ENCODE results near the gene ITSN1.
"Not testable (repeated sequence)": the region's sequence is repeated elsewhere in the genome, so short reads cannot be mapped to it uniquely, and the experiment has no call there.

The ITSN1 gene

DNA sequence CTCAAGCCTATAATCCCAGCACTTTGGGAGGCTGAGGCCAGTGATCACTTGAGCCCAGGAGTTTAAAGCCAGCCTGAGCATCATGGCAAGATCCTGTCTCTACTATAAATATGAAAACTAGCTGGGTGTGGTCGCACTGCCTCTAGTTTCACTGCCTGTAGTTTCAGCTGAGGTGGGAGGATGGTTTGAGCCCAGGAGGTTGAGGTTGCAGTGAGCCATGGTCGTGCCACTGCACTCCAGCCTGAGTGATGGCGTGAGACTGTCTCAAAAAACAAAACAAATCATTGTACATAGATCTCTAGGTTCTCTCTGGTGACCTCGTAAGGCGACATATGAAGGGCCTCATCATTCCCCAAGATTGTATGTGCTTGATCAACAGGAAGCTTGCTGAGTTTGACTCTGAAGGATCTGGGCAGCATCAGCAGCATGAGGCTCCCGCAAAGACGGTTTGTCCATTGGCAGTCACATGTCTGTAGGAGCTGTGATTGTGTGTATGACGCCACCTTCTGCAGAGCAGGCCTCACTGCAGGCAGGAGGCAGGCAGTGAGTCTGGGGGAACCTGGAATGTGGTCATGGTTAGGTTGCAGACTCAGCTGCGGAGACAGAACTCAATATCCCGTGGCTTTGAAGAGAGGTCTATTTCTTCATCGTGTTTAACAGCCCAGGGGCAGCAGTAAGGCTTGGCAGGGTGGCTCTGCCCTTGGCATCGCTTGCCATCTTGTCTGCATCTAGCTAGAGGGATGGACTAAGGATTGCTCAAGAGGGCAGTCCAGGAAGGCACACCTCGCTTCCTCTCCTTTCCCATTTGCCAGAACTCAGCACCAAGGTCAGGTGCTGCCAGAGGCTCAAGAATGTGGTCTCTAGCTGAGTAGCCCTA, 259.3 kb downstream of the ITSN1 start:
- peak; percentile 24 for DNase-seq

DNA sequence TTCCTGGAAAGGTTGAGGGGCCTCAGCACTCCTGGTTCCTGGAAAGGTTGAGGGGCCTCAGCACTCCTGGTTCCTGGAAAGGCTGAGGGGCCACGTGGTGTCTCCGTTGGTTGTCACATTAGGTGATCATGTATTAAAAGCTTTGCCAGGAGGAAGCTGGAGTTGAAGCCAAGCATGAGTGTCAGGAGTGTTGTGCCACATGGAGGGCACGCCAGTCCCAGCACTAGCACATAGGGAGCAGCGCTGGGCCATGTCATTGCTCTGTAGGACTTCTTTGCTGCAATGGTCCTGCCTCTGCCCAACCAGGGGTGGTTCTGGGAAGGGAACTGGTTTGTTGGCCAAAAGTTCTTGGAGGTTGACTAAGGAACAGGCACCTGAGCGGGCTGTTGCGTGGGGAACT, 260.0 kb downstream of the ITSN1 start:
- no peak for DNase-seq

DNA sequence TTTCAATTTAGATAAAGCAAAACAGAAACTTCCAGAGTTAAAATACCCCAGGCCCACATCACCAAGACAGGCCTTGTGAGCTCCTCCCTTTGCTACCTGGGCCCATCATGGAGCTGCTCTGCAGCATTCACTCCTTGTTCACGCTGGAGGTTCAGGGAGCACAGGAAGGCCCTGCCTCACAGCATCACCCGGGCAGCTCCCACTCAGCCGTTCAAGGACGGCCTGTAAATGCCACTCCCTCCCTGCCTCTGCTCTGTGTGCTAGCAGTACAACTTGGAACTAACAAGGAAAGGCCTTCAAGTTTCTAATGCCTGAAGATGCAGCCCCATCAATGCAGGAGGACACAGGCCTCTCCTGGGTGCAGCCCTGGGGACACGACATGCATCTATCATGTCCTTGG, 261.7 kb downstream of the ITSN1 start:
- DNase-seq, result no peak

DNA sequence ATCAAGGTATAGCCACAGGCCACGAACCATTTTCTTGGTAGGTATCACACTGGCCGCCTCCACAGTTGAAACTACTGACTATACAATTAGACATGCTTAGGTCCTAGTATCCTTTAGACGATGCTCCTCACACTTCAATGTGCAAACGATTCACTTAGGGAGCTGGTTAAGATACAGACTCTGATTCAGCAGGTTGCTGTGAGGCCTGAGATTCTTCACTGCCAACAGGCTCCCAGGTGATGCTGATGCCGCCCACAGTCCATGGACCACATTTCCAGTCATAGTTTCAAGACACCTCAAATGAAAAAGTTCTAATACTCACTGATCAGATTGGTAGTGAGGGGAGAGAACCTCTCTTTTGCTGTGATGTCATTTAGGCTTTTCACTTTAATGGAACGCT, 266.5 kb downstream of the ITSN1 start:
- DNase-seq, result no peak

DNA sequence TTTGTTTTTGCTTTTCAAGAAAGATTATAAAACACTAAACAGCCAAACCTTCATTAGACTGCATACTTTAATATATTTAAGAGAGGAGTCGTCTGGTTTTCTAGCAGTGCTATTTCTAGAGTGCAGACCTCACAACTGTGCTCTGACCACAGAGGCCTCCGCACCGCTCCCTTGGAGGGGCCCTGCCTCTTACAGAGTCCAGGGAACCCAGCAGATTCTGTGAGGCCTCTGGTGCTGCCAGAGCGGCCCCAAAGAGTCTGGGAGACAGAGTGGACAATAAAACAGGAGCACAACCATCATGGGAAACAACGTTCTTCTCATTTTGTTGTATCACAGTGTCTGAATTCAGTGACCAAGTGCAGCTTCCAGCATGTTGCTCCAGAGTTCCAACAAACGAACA, 267.5 kb downstream of the ITSN1 start:
- no peak for DNase-seq

DNA sequence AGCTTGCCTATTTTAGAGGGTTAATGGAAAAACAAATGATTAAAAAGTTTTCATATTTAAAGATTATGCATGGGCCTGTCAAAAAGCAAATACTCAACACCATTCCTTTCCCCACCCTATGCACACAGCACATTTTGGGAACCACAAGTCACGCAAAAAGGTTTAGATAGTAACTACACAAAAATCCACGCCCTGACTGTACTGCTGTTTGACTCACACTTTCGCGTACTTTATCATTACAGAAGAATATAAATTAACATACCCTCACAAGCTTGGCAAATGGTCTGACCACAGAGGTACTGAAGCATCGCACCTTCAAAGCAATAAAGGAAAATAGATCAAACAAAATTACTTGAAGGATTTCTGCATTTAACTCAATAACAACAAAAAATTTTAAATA, 271.9 kb downstream of the ITSN1 start:
- no peak for DNase-seq

DNA sequence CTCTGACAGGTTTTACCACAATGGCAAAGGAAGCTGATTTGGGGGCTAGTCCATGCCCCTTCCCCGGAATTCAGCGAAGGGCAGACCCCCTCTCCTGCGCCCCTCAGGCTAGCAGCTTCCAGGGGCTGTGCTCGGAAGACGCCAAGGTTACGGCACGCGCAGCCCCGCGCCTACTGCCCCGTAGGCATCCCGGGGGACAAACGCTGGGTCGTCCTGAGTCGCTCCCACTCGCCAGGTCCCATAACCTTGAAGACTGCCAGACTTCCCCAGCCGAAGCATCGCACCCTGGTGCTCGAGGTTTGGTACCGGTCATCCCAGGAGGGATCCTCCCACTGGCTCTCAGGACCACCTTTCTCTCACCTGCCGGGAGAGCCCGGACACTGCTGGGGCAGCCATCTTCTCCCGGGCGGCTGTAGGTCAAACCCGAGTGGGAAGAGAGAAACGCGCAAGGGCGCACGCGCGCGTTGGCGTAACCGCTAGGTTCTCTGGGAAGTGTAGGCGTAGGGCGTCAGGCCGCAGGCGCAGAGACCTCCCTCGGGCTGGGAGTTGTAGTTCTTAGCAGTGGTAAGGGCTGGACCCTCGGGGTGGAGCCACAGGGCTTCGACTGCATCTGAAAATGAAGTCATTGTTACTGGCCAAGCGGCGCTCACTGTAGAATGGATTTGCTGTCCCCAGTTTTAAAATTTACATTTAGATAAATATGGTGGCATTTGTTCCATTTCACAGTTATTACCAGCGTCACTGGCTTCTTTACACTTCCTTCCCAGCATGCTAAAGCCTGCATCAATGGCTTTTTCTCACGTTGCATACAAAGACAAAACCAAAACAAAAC, 273.3 kb downstream of the ITSN1 start, which contains the start of gene ATP5PO:
ATP5PO (minus strand) TSS at position 437 of the 832 bp plus-strand sequence; CDS start at position 396, 41 bp downstream.
- DNase-seq, result peak; percentile 98

DNA sequence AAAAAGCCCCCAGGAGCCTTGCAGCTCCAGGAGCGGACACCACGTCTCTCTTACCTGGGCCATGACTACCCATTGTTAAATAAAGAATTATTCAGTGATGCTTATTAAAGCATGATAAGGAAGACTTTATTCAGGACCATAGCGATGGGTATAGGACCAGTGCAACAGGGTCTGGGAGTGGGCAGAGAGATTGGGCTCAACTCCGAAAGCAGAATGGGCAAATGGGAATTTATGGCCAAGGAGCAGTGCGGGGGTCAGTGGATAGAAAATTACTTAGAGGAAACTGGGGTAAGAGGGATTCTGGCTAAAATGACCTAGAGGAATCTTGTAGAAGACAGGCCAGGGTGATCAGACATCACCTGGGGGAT, 273.9 kb downstream of the ITSN1 start:
- no peak for DNase-seq

DNA sequence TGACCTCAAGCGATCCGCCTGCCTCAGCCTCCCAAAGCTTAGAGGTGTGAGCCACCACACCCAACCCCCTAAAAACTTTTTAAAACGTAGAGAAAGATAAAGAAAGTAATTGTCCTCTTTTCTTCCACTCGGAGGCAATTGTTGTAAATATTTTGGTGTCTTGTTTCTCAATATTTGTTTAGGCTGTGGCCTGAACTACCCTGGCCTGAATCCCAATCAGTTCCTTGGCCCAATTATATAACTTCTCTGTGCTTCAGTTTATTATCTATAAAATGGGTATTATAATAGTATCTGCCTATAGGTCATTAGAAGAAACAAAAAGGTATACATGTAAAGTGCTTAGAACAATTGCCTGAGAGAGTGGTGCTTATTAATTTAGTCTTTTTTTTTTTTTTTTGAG, 275.1 kb downstream of the ITSN1 start:
- no peak for DNase-seq

DNA sequence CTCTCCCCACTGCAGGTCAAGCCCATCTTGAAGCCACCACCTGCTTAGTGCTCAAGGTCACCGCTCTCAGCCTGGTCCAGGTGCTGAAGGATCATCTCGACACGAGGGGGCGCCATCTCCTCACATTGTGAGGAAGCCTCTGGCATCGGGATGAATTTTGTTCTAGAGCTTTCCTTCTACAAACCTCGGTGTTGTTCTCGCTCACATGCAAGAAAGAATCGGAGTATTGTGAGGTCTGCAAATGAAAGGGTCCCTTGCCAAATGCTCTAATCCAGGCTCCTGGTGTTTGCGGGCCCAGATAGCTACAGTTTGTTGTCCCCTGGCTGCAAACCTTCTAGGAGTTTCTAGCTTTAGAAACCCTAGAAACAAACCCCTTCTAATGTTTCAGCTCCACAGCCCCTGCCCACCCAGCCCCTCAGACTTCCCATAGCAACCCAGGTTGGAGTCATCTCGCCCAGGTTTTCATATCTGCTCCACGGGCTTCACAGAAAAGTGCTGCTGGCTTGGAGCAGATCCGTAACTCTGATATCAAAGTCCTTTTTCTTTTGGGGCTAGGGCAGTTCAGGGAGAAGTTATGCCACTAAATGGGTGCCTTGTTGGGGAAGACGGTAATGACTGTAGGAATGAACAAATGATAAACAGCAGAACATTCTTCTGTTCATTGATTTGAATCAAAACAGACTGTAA, 281.9 kb downstream of the ITSN1 start:
- peak; percentile 91 for DNase-seq

DNA sequence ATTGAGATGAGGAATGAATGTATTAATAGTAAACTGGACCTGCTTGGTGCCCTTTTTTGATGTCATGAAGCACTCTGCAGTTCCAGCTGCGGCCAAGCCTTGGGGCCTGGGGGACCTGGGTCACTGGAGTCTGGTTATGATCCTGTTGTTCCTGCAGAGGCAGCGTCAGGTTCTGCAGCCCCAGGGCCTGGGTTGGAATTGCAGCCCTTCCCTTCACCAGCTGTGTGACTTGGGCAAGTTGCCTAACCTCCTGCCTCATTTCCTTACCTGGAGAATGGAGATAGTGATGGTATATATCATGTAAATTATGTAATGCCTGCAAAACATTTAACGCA, 282.4 kb downstream of the ITSN1 start:
- DNase-seq, result no peak

DNA sequence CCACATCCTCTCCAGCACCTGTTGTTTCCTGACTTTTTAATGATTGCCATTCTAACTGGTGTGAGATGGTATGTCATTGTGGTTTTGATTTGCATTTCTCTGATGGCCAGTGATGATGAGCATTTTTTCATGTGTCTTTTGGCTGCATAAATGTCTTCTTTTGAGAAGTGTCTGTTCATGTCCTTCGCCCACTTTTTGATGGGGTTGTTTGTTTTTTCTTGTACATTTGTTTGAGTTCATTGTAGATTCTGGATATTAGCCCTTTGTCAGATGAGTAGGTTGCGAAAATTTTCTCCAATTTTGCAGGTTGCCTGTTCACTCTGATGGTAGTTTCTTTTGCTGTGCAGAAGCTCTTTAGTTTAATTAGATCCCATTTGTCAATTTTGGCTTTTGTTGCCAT, 283.9 kb downstream of the ITSN1 start:
- DNase-seq, result not testable (repeated sequence)

DNA sequence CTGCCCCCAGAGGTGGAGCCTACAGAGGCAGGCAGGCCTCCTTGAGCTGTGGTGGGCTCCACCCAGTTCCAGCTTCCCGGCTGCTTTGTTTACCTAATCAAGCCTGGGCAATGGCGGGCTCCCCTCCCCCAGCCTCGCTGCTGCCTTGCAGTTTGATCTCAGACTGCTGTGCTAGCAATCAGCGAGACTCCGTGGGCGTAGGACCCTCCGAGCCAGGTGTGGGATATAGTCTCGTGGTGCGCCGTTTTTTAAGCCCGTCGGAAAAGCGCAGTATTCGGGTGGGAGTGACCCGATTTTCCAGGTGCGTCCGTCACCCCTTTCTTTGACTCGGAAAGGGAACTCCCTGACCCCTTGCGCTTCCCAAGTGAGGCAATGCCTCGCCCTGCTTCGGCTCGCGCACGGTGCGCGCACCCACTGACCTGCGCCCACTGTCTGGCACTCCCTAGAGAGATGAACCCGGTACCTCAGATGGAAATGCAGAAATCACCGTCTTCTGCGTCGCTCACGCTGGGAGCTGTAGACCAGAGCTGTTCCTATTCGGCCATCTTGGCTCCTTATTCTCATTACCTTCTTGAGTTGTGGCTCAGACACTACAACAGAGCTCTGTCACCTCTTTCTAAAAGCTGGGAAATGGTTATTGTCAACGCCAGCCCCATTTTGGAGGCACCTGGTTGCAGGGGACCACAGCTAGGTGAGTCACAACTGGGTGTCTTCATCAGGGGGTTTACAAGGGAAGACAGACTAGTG, 288.9 kb downstream of the ITSN1 start:
- DNase-seq, result not testable (repeated sequence)

DNA sequence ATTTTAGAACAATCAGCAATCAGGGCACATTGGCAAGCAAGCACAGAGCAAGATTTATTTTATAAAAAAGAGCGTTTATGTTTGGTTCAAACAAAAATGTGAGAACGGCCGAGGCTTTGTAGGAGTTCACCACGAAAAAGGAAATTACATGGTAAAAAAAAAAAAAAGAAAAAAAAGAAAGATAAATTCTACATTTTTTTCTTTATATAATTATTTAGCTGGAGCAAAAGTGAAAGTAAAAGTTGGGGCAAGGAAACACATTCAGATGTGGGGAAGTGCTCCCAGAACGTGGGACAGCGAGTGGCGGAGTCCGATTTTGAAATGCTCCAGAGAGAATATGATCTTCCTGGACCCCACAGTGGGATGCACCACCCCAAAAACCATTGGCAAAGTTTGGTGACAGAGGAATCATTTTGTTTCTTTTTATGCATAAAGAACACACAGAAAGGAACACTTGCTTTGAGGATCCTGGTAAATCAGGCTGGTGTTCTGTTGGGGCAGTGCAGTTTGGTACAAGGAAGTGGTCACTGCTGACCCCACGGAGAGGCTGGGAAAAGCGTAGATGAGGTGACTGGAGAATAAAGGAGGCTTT, 289.6 kb downstream of the ITSN1 start:
- no peak for DNase-seq

DNA sequence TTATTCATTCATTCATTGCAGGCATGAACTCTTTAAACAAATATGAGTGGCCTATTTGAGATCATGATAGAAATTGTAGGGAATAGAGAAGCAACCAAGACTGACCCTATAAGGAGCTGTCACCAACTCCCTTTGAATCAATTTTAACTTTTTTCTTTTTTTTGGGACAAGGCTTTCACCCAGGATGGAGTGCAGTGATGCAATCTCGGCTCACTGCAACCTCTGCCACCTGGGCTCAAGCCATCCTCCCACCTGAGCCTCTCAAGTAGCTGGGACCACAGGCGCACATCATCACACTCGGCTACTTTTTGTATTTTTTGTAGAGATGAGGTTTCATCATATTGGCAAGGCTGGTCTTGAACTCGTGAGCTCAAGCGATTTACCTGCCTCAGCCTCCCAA, 290.4 kb downstream of the ITSN1 start:
- DNase-seq, result no peak

DNA sequence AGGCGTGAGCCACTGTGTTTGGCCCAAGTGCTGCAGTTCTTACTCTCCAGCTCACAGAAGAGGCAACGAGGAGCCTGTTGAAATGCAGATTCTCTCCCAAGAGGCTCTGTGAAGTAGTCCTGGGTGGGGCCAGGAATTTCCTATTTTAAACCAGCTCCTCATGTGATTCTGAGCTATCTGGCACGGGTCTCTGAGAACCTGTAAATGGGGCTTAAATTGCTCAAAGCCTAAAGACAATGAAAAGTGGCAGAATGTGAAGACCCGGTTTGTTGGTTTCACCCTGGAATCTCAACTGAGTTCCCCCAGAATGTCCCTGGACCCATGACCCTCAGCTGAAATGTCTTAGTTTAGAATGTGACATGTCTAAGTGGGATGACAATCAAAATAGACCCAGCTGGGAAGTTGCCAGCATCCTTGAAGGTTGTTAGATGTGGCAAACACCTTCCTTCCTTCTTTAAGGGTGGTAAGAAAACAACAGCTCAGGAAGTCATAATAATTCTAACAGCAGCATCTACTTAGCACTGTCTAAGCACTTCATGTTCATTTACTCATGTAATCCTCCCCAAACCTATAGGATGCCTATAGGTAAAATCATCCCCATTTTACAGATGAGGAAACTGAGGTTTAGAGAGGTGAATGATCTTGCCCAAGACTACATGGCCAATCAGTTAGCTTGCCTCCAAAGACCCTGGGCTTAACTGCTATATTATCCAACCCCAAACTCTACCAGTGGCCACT, 294.2 kb downstream of the ITSN1 start:
- DNase-seq, result no peak

DNA sequence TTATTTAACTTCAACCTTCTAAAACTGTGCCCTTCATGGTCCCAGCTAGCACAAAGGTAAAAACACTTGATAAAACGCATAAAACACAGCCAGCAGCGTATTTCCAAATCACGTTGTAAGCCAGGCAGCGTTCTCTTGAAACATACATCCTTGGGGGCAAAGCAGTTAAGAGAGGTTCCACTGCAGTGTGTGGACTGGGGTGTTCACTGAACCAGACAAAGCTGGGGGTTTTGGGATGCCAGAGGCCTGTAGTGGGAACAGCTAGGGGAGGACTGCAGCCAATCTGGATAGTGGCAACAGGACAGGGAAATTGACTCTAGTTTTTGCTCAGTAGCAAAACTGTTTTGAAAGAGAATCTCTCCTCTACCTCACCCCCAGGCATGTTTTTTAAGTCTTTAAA, 294.8 kb downstream of the ITSN1 start:
- DNase-seq, result no peak

DNA sequence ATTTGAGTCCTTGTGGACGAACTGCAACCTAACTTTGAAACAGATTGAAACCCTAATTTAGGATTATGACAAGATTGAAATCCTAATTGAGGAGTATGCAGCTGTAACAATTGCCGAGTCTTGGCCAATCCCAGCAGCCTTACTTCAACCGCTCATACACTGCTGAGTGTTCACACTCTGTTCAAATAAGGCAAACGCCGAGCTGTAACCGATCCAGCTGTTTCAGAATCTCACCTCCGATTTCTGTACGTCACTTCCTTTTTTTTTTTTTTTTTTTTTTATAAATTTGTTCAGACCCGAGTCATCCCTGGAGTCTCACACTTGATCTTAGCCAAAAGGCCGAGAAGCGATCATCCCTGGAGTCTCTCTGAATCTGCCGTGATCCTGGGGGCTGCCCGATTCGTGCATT, 295.6 kb downstream of the ITSN1 start:
- no peak for DNase-seq

DNA sequence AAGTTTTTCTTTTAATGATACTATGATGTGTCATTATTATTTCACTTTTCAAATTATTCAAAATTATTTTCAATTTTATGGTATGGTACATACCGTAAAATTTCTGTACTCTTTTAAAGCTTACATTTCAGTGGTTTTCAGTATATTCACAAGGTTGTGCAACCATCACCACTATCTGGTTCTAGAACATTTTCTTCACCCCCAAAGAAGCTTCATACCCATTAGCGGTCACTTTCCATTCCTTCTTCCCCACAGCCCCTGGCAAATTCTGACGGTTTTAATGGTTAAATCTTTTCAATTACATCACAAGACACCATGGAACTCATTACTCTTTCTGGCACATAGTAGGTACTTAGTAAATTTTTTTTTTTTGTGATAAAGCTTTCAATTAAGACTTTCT, 296.1 kb downstream of the ITSN1 start:
- DNase-seq, result no peak

DNA sequence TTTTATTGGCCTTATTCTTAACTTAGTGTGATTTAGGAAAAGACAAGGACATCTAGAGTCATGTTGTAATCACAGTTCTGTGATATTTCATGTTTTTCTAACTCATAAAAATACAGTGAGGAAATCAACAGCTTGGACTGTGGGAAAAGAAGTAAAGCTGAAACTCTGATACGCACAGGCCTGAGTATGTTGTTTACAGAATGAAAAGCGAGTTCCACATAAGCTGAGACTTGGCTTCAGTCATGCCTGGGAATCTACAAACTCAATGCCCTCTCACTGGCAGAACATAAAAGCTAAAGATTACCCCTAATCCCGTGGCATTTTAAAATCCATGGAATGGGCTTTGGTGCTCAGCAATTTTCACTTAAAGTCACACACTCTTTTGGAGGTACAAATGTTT, 296.9 kb downstream of the ITSN1 start:
- DNase-seq, result no peak

DNA sequence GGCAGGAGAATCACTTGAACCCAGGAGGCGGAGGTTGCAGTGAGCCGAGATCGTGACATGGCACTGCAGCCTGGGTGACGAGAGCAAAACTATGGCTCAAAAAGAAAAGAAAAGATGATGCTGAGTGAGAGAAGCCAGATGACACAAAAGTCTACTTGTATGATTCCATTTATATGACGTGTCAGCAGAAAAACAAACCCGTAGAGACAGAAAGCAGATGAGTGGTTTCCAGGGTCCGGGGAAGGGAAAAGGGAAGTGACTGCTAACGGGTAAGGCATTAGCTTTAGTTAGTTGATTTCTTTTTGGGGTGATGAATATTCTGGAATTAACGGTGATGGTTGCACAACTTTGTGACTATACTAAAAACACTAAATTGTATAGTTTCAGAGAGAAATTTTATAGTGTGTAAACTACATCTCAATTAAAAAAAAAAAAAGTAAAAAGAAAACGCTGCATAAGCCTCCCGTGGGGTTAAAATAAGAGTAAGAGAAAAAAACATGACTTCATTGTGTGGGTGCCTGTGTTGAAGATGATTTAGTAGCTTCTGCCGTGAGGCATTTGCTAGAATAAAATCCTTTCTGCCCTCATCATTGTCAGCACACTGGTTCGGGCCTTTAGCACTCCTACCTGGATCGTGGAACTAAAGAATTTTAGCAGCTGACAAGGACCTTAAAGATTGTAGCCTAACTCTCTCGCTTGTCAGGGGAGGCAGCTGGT, 298.0 kb downstream of the ITSN1 start:
- DNase-seq, result no peak
